ENCODE data around the gene TCF7L1. TPM values are rescaled to one million over a fixed set of nuclear protein-coding genes. Genes with fewer than 3 reads are reported as not detected.

Gene TCF7L1
- total and polyA plus RNA-seq, 9 of the 15 experiments (the other 6 are each of a cell fraction or from before 2014, with no cell fraction given) = 0.03 to 0.11 (median 0.07) TPM; not detected in 5

- TF ChIP-seq, protein P1, sequence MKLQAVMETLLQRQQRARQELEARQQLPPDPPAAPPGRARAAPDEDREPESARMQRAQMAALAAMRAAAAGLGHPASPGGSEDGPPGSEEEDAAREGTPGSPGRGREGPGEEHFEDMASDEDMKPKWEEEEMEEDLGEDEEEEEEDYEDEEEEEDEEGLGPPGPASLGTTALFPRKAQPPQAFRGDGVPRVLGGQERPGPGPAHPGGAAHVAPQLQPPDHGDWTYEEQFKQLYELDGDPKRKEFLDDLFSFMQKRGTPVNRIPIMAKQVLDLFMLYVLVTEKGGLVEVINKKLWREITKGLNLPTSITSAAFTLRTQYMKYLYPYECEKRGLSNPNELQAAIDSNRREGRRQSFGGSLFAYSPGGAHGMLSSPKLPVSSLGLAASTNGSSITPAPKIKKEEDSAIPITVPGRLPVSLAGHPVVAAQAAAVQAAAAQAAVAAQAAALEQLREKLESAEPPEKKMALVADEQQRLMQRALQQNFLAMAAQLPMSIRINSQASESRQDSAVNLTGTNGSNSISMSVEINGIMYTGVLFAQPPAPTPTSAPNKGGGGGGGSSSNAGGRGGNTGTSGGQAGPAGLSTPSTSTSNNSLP (IDR thresholded peaks at IDR 0.05; ENCODE audit: borderline replicate concordance, low read depth, low read length) = no peak
Measured at GRCh38 chr2:85247610-85248009, 114.4 kb downstream of the TCF7L1 start (continued).

GRCh38 chr2:85248773-85249509 lies 115.7 kb downstream of the TCF7L1 start:
- H3K9ac ChIP-seq (ENCODE audit: insufficient read depth in 1 of 2, low read depth in 2 of 2, low read length in 2 of 2) = no peak overlapping the region
- ATAC-seq = no peak
- no peaks in the 10 kb centered on the region for H3K4me1 ChIP-seq (replicated peaks in 1 of 2; ENCODE audit: control insufficient read depth in 2 of 2, insufficient read depth in 2 of 2, low read length in 2 of 2)
- CTCF ChIA-PET (ENCODE audit: low intra/inter-chr PET ratio) = no interaction called here
- no peak overlapping the region for H3K4me2 ChIP-seq (ENCODE audit: insufficient read depth, low read length)
- BruUV-seq (replicated peaks) = no TSS peak
- H3K9me1 ChIP-seq (ENCODE audit: control insufficient read depth, insufficient read depth, low read length) = no peaks in the 10 kb centered on the region
- H3K9me3 ChIP-seq (replicated peaks; ENCODE audit: control insufficient read depth, insufficient read depth, low read depth, low read length) = no peaks in the 10 kb centered on the region
- POLR2A ChIA-PET = no interaction called here
- intact Hi-C loops (cut with micrococcal nuclease) = no loop called here
- in situ Hi-C loops (cut with MboI) = no loop called here
- no peaks in the 10 kb centered on the region for H3K79me2 ChIP-seq (ENCODE audit: control insufficient read depth, insufficient read depth, low read length)
- FAIRE-seq = no peak
- peaks cover 31 to 70% of the 10 kb centered on the region in 2 experiments; a peak in 4 of 5 replicates for H3K27me3 ChIP-seq (ENCODE audit: control insufficient read depth in 2 of 2, insufficient read depth in 2 of 2, low read length in 2 of 2)
- WGBS (ENCODE audit: insufficient coverage, low coverage, missing lambda C conversion rate) = 5% methylated on average over 7 of the region's 7 CpGs
- H3K36me3 ChIP-seq (ENCODE audit: control insufficient read depth, insufficient read depth, low read length) = no peaks in the 10 kb centered on the region
- H3K4me3 ChIP-seq = no peak overlapping the region
- no peak overlapping the region for H3K27ac ChIP-seq (ENCODE audit: extremely low read depth, low read depth, low read length)
- H4K20me1 ChIP-seq (replicated peaks; ENCODE audit: control insufficient read depth, insufficient read depth, low read length) = no peaks in the 10 kb centered on the region
- DNase-seq (ENCODE audit: extremely low read depth in 1 of 4, low spot score in 3 of 4) = no peak
- no peak overlapping the region for H2AFZ ChIP-seq (ENCODE audit: low read depth, low read length)
- TF ChIP-seq CBX2 (IDR thresholded peaks at IDR 0.05; ENCODE audit: insufficient read depth, low read length, poor library complexity, severe bottlenecking) = no peak
- TF ChIP-seq TRIM28 (IDR thresholded peaks at IDR 0.05) = no peak
- TF ChIP-seq ZNF318 (IDR thresholded peaks at IDR 0.05; ENCODE audit: borderline replicate concordance in 1 of 2, low read depth in 1 of 2) = no peak
- TF ChIP-seq ZNF518B (CRISPR knock-in tag; IDR thresholded peaks at IDR 0.05) = no peak

Data from K562 (cell line).